Stimulated activated memory B cell treated with anti-CD40 and anti-IgM and Interleukin-4, amounts not matched to agents 10 μg/mL and 1 μg/mL and 100 μg/mL, for 72 hours (primary cell): Measurements from ENCODE around the gene CA12.

ENCODE experiments used
- ATAC-seq: fragments of 150-1000 bp; cut with Tn5 transposase; 2 replicates; pipeline ENCODE4 v1.10.0; 2021
- H3K27ac Mint-ChIP-seq: one replicate; pipeline ENCODE4 v1.8.0; 2022; ENCODE audit warnings: mild to moderate bottlenecking, mixed read lengths
- H3K27me3 Mint-ChIP-seq: one replicate; pipeline ENCODE4 v1.8.0; 2022; ENCODE audit warnings: mixed read lengths
- H3K36me3 Mint-ChIP-seq: one replicate; pipeline ENCODE4 v1.8.0; 2022; ENCODE audit warnings: mixed read lengths
- H3K4me1 Mint-ChIP-seq: one replicate; pipeline ENCODE4 v1.8.0; 2022; ENCODE audit warnings: mixed read lengths
- H3K4me3 Mint-ChIP-seq: one replicate; pipeline ENCODE4 v1.8.0; 2022; ENCODE audit warnings: mild to moderate bottlenecking, moderate library complexity, mixed read lengths
- H3K9me3 Mint-ChIP-seq: one replicate; pipeline ENCODE4 v1.8.0; 2022; ENCODE audit warnings: mixed read lengths

CA12 gene

GRCh38 chr15:63407612-63408011, 26.0 kb upstream of the CA12 start:
- H3K4me3 Mint-ChIP-seq, result no peak overlapping the region
- no peaks in the 10 kb centered on the region for H3K4me1 Mint-ChIP-seq
- no peak for ATAC-seq
- no peaks in the 10 kb centered on the region for H3K36me3 Mint-ChIP-seq
- peaks cover 20% of the 10 kb centered on the region for H3K27me3 Mint-ChIP-seq
- no peaks in the 10 kb centered on the region for H3K9me3 Mint-ChIP-seq
- H3K27ac Mint-ChIP-seq, result no peak overlapping the region

- H3K4me1 Mint-ChIP-seq, result no peaks in the 10 kb centered on the region
- no peak for ATAC-seq
- H3K9me3 Mint-ChIP-seq, result no peaks in the 10 kb centered on the region
- peaks cover 17% of the 10 kb centered on the region for H3K27me3 Mint-ChIP-seq
- no peak overlapping the region for H3K27ac Mint-ChIP-seq
- no peak overlapping the region for H3K4me3 Mint-ChIP-seq
- H3K36me3 Mint-ChIP-seq, result no peaks in the 10 kb centered on the region
Observed at GRCh38 chr15:63405683-63406390, 24.2 kb upstream of the CA12 start.

- no peaks in the 10 kb centered on the region for H3K4me1 Mint-ChIP-seq
- no peak overlapping the region for H3K27ac Mint-ChIP-seq
- H3K9me3 Mint-ChIP-seq, result no peaks in the 10 kb centered on the region
- no peak overlapping the region for H3K4me3 Mint-ChIP-seq
- peaks cover 10% of the 10 kb centered on the region for H3K27me3 Mint-ChIP-seq
- no peaks in the 10 kb centered on the region for H3K36me3 Mint-ChIP-seq
- ATAC-seq, result no peak
Observed at GRCh38 chr15:63405159-63405558, 23.5 kb upstream of the CA12 start.

GRCh38 chr15:63403254-63403945, 21.8 kb upstream of the CA12 start:
- no peak for ATAC-seq
- no peaks in the 10 kb centered on the region for H3K4me1 Mint-ChIP-seq
- no peaks in the 10 kb centered on the region for H3K36me3 Mint-ChIP-seq
- H3K27me3 Mint-ChIP-seq, result peaks cover 12% of the 10 kb centered on the region
- H3K4me3 Mint-ChIP-seq, result no peak overlapping the region
- no peaks in the 10 kb centered on the region for H3K9me3 Mint-ChIP-seq
- no peak overlapping the region for H3K27ac Mint-ChIP-seq

- no peaks in the 10 kb centered on the region for H3K36me3 Mint-ChIP-seq
- H3K4me3 Mint-ChIP-seq, result no peak overlapping the region
- peaks cover 14% of the 10 kb centered on the region for H3K27me3 Mint-ChIP-seq
- no peak overlapping the region for H3K27ac Mint-ChIP-seq
- no peaks in the 10 kb centered on the region for H3K4me1 Mint-ChIP-seq
- no peaks in the 10 kb centered on the region for H3K9me3 Mint-ChIP-seq
- ATAC-seq, result no peak
Observed at GRCh38 chr15:63402498-63403253, 21.0 kb upstream of the CA12 start.

- no peak for ATAC-seq
- Mint-ChIP-seq H3K27me3 (peaks cover 14% of the 10 kb centered on the region), H3K27ac (no peak overlapping the region), H3K9me3 (no peaks in the 10 kb centered on the region), H3K36me3 (no peaks in the 10 kb centered on the region), H3K4me1 (no peaks in the 10 kb centered on the region), H3K4me3 (no peak overlapping the region)
Observed at GRCh38 chr15:63401714-63402497, 20.3 kb upstream of the CA12 start.

- Mint-ChIP-seq H3K27me3 (peaks cover 14% of the 10 kb centered on the region), H3K9me3 (no peaks in the 10 kb centered on the region), H3K27ac (no peak overlapping the region), H3K4me1 (no peaks in the 10 kb centered on the region), H3K4me3 (no peak overlapping the region), H3K36me3 (no peaks in the 10 kb centered on the region)
- ATAC-seq, result no peak
Observed at GRCh38 chr15:63401078-63401477, 19.4 kb upstream of the CA12 start.

GRCh38 chr15:63398456-63398855, 16.8 kb upstream of the CA12 start:
- no peaks in the 10 kb centered on the region for H3K4me1 Mint-ChIP-seq
- H3K27me3 Mint-ChIP-seq, result peaks cover 28% of the 10 kb centered on the region
- no peak overlapping the region for H3K27ac Mint-ChIP-seq
- no peak overlapping the region for H3K4me3 Mint-ChIP-seq
- ATAC-seq, result no peak
- no peaks in the 10 kb centered on the region for H3K36me3 Mint-ChIP-seq
- H3K9me3 Mint-ChIP-seq, result no peaks in the 10 kb centered on the region

GRCh38 chr15:63396152-63396928, 14.7 kb upstream of the CA12 start:
- no peak overlapping the region for H3K4me3 Mint-ChIP-seq
- ATAC-seq, result no peak
- H3K4me1 Mint-ChIP-seq, result no peaks in the 10 kb centered on the region
- no peaks in the 10 kb centered on the region for H3K9me3 Mint-ChIP-seq
- H3K27ac Mint-ChIP-seq, result no peak overlapping the region
- peaks cover 28% of the 10 kb centered on the region for H3K27me3 Mint-ChIP-seq
- no peaks in the 10 kb centered on the region for H3K36me3 Mint-ChIP-seq

- H3K4me1 Mint-ChIP-seq, result no peaks in the 10 kb centered on the region
- no peaks in the 10 kb centered on the region for H3K36me3 Mint-ChIP-seq
- H3K27me3 Mint-ChIP-seq, result peaks cover 28% of the 10 kb centered on the region
- H3K27ac Mint-ChIP-seq, result no peak overlapping the region
- ATAC-seq, result no peak
- H3K4me3 Mint-ChIP-seq, result no peak overlapping the region
- no peaks in the 10 kb centered on the region for H3K9me3 Mint-ChIP-seq
Observed at GRCh38 chr15:63395730-63396151, 14.1 kb upstream of the CA12 start.

GRCh38 chr15:63392361-63393009, 10.8 kb upstream of the CA12 start:
- no peak overlapping the region for H3K27ac Mint-ChIP-seq
- ATAC-seq, result no peak

GRCh38 chr15:63391669-63392360, 10.2 kb upstream of the CA12 start:
- Mint-ChIP-seq H3K36me3 (no peaks in the 10 kb centered on the region), H3K4me3 (no peak overlapping the region), H3K9me3 (no peaks in the 10 kb centered on the region), H3K27me3 (peaks cover 14% of the 10 kb centered on the region), H3K27ac (no peak overlapping the region), H3K4me1 (no peaks in the 10 kb centered on the region)
- ATAC-seq, result no peak

More at GRCh38 chr15:63392361-63393009, 10.8 kb upstream of the CA12 start:
- no peaks in the 10 kb centered on the region for H3K36me3 Mint-ChIP-seq
- H3K4me3 Mint-ChIP-seq, result no peak overlapping the region
- H3K9me3 Mint-ChIP-seq, result no peaks in the 10 kb centered on the region
- no peaks in the 10 kb centered on the region for H3K4me1 Mint-ChIP-seq
- H3K27me3 Mint-ChIP-seq, result peaks cover 14% of the 10 kb centered on the region

- Mint-ChIP-seq H3K27ac (no peak overlapping the region), H3K9me3 (peaks cover 4% of the 10 kb centered on the region), H3K36me3 (no peaks in the 10 kb centered on the region), H3K4me1 (no peaks in the 10 kb centered on the region), H3K4me3 (no peak overlapping the region), H3K27me3 (peaks cover 12% of the 10 kb centered on the region)
- no peak for ATAC-seq
Observed at GRCh38 chr15:63390689-63391088, 9.0 kb upstream of the CA12 start.
